IMR-90 (cell line): Measurements from ENCODE around the gene MTF2. TPM values are rescaled to one million over a fixed set of nuclear protein-coding genes. Genes with fewer than 3 reads are reported as not detected.

Experiments
- ATAC-seq: fragments of 200-7000 bp; cut with Tn5 transposase; 2 replicates; pipeline ENCODE4 v1.9.1; 2020; ENCODE audit warnings: low read depth, mild to moderate bottlenecking, moderate library complexity
- BruUV-seq: library from RNA; stranded (reverse); fragments of 400-500 nt; replicated peaks from 2 replicates; lab custom pipeline; 2021; lab: Mats Ljungman, UMichigan
- CTCF ChIA-PET: fragments of 300-600 bp; formaldehyde crosslinking; extraction: SDS; loops from one replicate; lab custom pipeline; 2021; ENCODE audit warnings: antibody characterized with exemption; lab: Yijun Ruan, JAX
- POLR2A ChIA-PET: fragments of 300-600 bp; sonication (Branson Sonifier 250); formaldehyde crosslinking; loops from one replicate; lab custom pipeline; 2022; ENCODE audit warnings: antibody characterized with exemption; ENCODE audit not compliant: unreplicated experiment; lab: Charles Lee
- DNase-seq: peaks from one replicate; pipeline ENCODE4 v3.0.0; 2013
- H2AFZ ChIP-seq: replicated peaks from 2 replicates; pipeline ENCODE3; 2013; ENCODE audit warnings: low read length, mild to moderate bottlenecking; ENCODE audit not compliant: poor library complexity
- H2AK5ac ChIP-seq: 2 replicates; pipeline ENCODE4 v1.6.1; 2013; ENCODE audit warnings: low read depth, low read length, inconsistent platforms
- H2AK9ac ChIP-seq: replicated peaks from 2 replicates; pipeline ENCODE3; 2013; ENCODE audit warnings: mild to moderate bottlenecking, low read depth, low read length, moderate library complexity; ENCODE audit not compliant: poor library complexity
- H2BK120ac ChIP-seq: 2 replicates; pipeline ENCODE4 v1.6.1; 2013; ENCODE audit warnings: low read depth, low read length, inconsistent platforms
- H2BK15ac ChIP-seq: 3 replicates; pipeline ENCODE4 v1.6.1; 2013; ENCODE audit warnings: low read depth, low read length, inconsistent platforms
- H2BK20ac ChIP-seq: 2 replicates; pipeline ENCODE4 v1.6.1; 2013; ENCODE audit warnings: low read depth, mild to moderate bottlenecking, inconsistent platforms, low read length, moderate library complexity
- H2BK5ac ChIP-seq: 2 replicates; pipeline ENCODE4 v1.6.1; 2013; ENCODE audit warnings: mild to moderate bottlenecking, low read depth, low read length, inconsistent platforms; ENCODE audit not compliant: poor library complexity, severe bottlenecking
- H3K14ac ChIP-seq: replicated peaks from 2 replicates; pipeline ENCODE4 v1.6.1; 2013; ENCODE audit warnings: low read depth, low read length, inconsistent platforms
- H3K18ac ChIP-seq: 2 replicates; pipeline ENCODE4 v1.6.1; 2013; ENCODE audit warnings: low read depth, low read length, control low read depth
- H3K23ac ChIP-seq: 2 replicates; pipeline ENCODE4 v1.6.1; 2013; ENCODE audit warnings: low read depth, low read length, inconsistent platforms
- H3K27ac ChIP-seq: 2 replicates; pipeline ENCODE4 v1.5.1; 2013; ENCODE audit warnings: mild to moderate bottlenecking, control low read depth, low read length; ENCODE audit not compliant: insufficient read depth
- H3K27me3 ChIP-seq: 2 replicates; pipeline ENCODE4 v1.6.1; 2013; ENCODE audit warnings: low read length; ENCODE audit not compliant: control insufficient read depth, insufficient read depth
- H3K36me3 ChIP-seq: 2 replicates; pipeline ENCODE4 v1.6.1; 2013; ENCODE audit warnings: low read length, mixed read lengths; ENCODE audit not compliant: control insufficient read depth, insufficient read depth
- H3K4ac ChIP-seq: 2 replicates; pipeline ENCODE4 v1.6.1; 2013; ENCODE audit warnings: low read depth, low read length, inconsistent platforms
- H3K4me1 ChIP-seq: 2 replicates; pipeline ENCODE4 v1.6.1; 2013; ENCODE audit warnings: low read length, mixed read lengths; ENCODE audit not compliant: control insufficient read depth, insufficient read depth
- H3K4me2 ChIP-seq: 2 replicates; pipeline ENCODE4 v1.6.1; 2013; ENCODE audit warnings: low read depth, mild to moderate bottlenecking, control low read depth, low read length, moderate library complexity
- H3K4me3 ChIP-seq: 2 replicates; pipeline ENCODE4 v1.5.1; 2013; ENCODE audit warnings: low read depth, mild to moderate bottlenecking, control low read depth, low read length, moderate library complexity; ENCODE audit not compliant: insufficient read depth
- H3K56ac ChIP-seq: 2 replicates; pipeline ENCODE4 v1.6.1; 2013; ENCODE audit warnings: low read length, inconsistent platforms; ENCODE audit not compliant: insufficient read depth; ENCODE audit errors: extremely low read depth
- H3K79me1 ChIP-seq, 2 experiments: 2 replicates each; pipeline ENCODE4 v1.6.1; 2013; ENCODE audit warnings: low read length in 2 of 2, inconsistent platforms in 1 of 2, low read depth in 1 of 2
- H3K9ac ChIP-seq: 2 replicates; pipeline ENCODE4 v1.6.1; 2013; ENCODE audit warnings: low read depth, low read length, control low read depth
- H3K9me1 ChIP-seq: 2 replicates; pipeline ENCODE4 v1.6.1; 2013; ENCODE audit warnings: low read length, inconsistent platforms; ENCODE audit not compliant: insufficient read depth
- H3K9me3 ChIP-seq: 2 replicates; pipeline ENCODE4 v1.6.1; 2013; ENCODE audit warnings: low read length; ENCODE audit not compliant: control insufficient read depth, insufficient read depth
- H4K20me1 ChIP-seq: 2 replicates; pipeline ENCODE4 v1.6.1; 2013; ENCODE audit warnings: low read length, inconsistent platforms; ENCODE audit not compliant: insufficient read depth
- H4K5ac ChIP-seq: 2 replicates; pipeline ENCODE4 v1.6.1; 2013; ENCODE audit warnings: mild to moderate bottlenecking, low read depth, low read length, control low read depth
- H4K8ac ChIP-seq, 2 experiments: 2 replicates each; pipeline ENCODE4 v1.6.1; 2013; ENCODE audit warnings: low read depth in 2 of 2, low read length in 2 of 2, control low read depth in 1 of 2, inconsistent platforms in 1 of 2
- H4K91ac ChIP-seq: 2 replicates; pipeline ENCODE4 v1.6.1; 2013; ENCODE audit warnings: low read depth, low read length, inconsistent platforms; ENCODE audit not compliant: insufficient read depth
- MXI1 ChIP-seq: IDR thresholded peaks from 2 replicates; pipeline ENCODE4 v1.6.1; 2012; ENCODE audit warnings: low read depth, mild to moderate bottlenecking, low read length, moderate library complexity, borderline replicate concordance
- NFE2L2 ChIP-seq: fragments of 150-350 bp; IDR thresholded peaks from 2 replicates; pipeline ENCODE4 v1.6.1; 2016; ENCODE audit warnings: low read depth, mild to moderate bottlenecking, low read length
- SMC3 ChIP-seq: fragments of 150-350 bp; IDR thresholded peaks from 2 replicates; pipeline ENCODE4 v1.6.1; 2016; ENCODE audit warnings: low read depth, mild to moderate bottlenecking, antibody characterized with exemption, low read length, moderate library complexity
- WGBS, 2 experiments: methylation state at CpG; one replicate each; pipeline versions ENCODE4 v1.1.5 to v1.1.7; 2013; ENCODE audit warnings: missing lambda C conversion rate in 2 of 2; ENCODE audit not compliant: insufficient read length in 1 of 2; ENCODE audit errors: extremely low coverage in 2 of 2; 5-methylcytosine and 5-hydroxymethylcytosine counted together
- dilution Hi-C: fragments of 300-500 bp; cut with HindIII; formaldehyde crosslinking; loops from one replicate; pipeline ENCODE4 v1.14.3; 2018; ENCODE audit warnings: low sequenced_read_pairs; ENCODE audit not compliant: unreplicated experiment
- in situ Hi-C: fragments of 300-500 bp; cut with MboI; formaldehyde crosslinking; loops from 3 replicates; pipeline ENCODE4 v1.14.3; 2019; ENCODE audit warnings: low sequenced_read_pairs, inconsistent platforms, mixed read lengths
- intact Hi-C: fragments of 100-400 bp; cut with micrococcal nuclease; formaldehyde crosslinking; loops from 2 replicates; pipeline ENCODE4 v1.10.0; 2022
- polyA plus RNA-seq, 3 experiments: library from polyadenylated mRNA; depleted of rRNA; stranded (reverse); fragments of >200 nt; gene quantifications; 2 replicates each; pipeline ENCODE4 v1.2.3, GENCODE V29; 2012; ENCODE audit warnings: low replicate concordance in 1 of 3
- total RNA-seq: library from RNA; depleted of rRNA; stranded (reverse); fragments of >200 nt; gene quantifications from 2 replicates; pipeline ENCODE4 v1.2.3, GENCODE V29; 2012
- TF ChIP-seq, protein P1 (sequence below): fragments of 150-350 bp; IDR thresholded peaks from 2 replicates; pipeline ENCODE4 v1.6.1; 2017; ENCODE audit warnings: mild to moderate bottlenecking, antibody characterized with exemption, low read length, low read depth

Gene MTF2
- total and polyA plus RNA-seq, 2 of the 4 experiments (the other 2 are of a cell fraction) = 10.6 to 39.8 TPM

- no peak for DNase-seq
Measured at GRCh38 chr1:93106226-93106625, 27.1 kb downstream of the MTF2 start.

More at GRCh38 chr1:93106226-93106625, 27.1 kb downstream of the MTF2 start:
- no peak overlapping the region for H2AK5ac ChIP-seq
- no peaks in the 10 kb centered on the region; the same call in 1 of the 2 replicates for H3K9me3 ChIP-seq
- no peak overlapping the region for H3K14ac ChIP-seq
- no peak overlapping the region for H2BK20ac ChIP-seq
- intact Hi-C loops = no loop called here
- H4K20me1 ChIP-seq = peaks cover 13% of the 10 kb centered on the region; the same call in 1 of the 2 replicates
- H3K4me3 ChIP-seq = no peak overlapping the region
- no peak overlapping the region for H3K27ac ChIP-seq
- H2AFZ ChIP-seq = no peak overlapping the region
- no peak overlapping the region for H4K8ac ChIP-seq
- ChIA-PET CTCF (no interaction called here), POLR2A (no interaction called here)
- no peak overlapping the region for H4K91ac ChIP-seq
- no TSS peak for BruUV-seq
- no CpG with 5 or more reads among the region's 2 CpGs for WGBS, 2 experiments
- H3K79me1 ChIP-seq = peaks cover 23 to 48% of the 10 kb centered on the region in 2 experiments; a peak in 3 of 4 replicates
- peaks cover 7% of the 10 kb centered on the region; the same call in 1 of the 2 replicates for H3K36me3 ChIP-seq
- H3K23ac ChIP-seq = no peak overlapping the region
- no peak overlapping the region for H3K18ac ChIP-seq
- ATAC-seq = no peak
- H3K56ac ChIP-seq = no peak overlapping the region
- dilution Hi-C loops = no loop called here
- H4K5ac ChIP-seq = no peak overlapping the region
- no peak overlapping the region for H3K9ac ChIP-seq
- H3K9me1 ChIP-seq = no peaks in the 10 kb centered on the region
- H3K4me2 ChIP-seq = no peak overlapping the region
- H2AK9ac ChIP-seq = no peak overlapping the region
- H3K4me1 ChIP-seq = no peaks in the 10 kb centered on the region
- no peak overlapping the region for H2BK120ac ChIP-seq
- no peak overlapping the region for H2BK15ac ChIP-seq
- no peaks in the 10 kb centered on the region for H3K27me3 ChIP-seq
- no peak overlapping the region for H2BK5ac ChIP-seq
- in situ Hi-C loops = no loop called here
- TF ChIP-seq NFE2L2 = no peak
- TF ChIP-seq, protein P1, sequence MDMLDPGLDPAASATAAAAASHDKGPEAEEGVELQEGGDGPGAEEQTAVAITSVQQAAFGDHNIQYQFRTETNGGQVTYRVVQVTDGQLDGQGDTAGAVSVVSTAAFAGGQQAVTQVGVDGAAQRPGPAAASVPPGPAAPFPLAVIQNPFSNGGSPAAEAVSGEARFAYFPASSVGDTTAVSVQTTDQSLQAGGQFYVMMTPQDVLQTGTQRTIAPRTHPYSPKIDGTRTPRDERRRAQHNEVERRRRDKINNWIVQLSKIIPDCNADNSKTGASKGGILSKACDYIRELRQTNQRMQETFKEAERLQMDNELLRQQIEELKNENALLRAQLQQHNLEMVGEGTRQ = no peak
- TF ChIP-seq MXI1 = no peak
- TF ChIP-seq SMC3 = no peak
- H3K4ac ChIP-seq = no peak overlapping the region
